B cell (primary cell): Measurements from ENCODE around the gene GNB1. TPM values are rescaled to one million over a fixed set of nuclear protein-coding genes. Genes with fewer than 3 reads are reported as not detected.

Source experiments
- ATAC-seq: fragments of 200-7000 bp; cut with Tn5 transposase; one replicate; pipeline ENCODE4 v1.10.0; 2021; ENCODE audit warnings: low read depth, mild to moderate bottlenecking, moderate number of reproducible peaks, moderate library complexity
- CTCF ChIA-PET: fragments of 350-600 bp; sonication (Branson Sonifier 250); formaldehyde crosslinking; loops from one replicate; lab custom pipeline; 2021; ENCODE audit warnings: antibody characterized with exemption, inconsistent platforms; lab: Charles Lee
- POLR2A ChIA-PET: fragments of 350-600 bp; sonication (Branson Sonifier 250); formaldehyde crosslinking; loops from one replicate; lab custom pipeline; 2021; ENCODE audit warnings: antibody characterized with exemption; lab: Charles Lee
- DNase-seq: peaks from one replicate; pipeline ENCODE4 v3.0.0; 2013
- H2AFZ ChIP-seq: 2 replicates; pipeline ENCODE4 v1.6.1; 2012; ENCODE audit warnings: mild to moderate bottlenecking, low read depth, low read length; ENCODE audit not compliant: insufficient read depth, poor library complexity, severe bottlenecking
- H3K27ac ChIP-seq, 2 donors: 1 replicate in 1 of 2; 2 replicates in 1 of 2; pipeline ENCODE4 v1.5.1; 2012 to 2013; ENCODE audit warnings: low read length in 2 of 2, mild to moderate bottlenecking in 2 of 2, moderate library complexity in 1 of 2
- H3K27me3 ChIP-seq, 4 experiments: fragments of 200-600 bp in 1 of 4; sonication (generic) in 1 of 4; replicated peaks in 1 of 4; 1 replicate in 2 of 4; 2 replicates in 2 of 4; pipeline versions ENCODE4 v1.6.1 to v1.7.0; 2013 to 2016; ENCODE audit warnings: low read length in 3 of 4, mild to moderate bottlenecking in 2 of 4, mixed read lengths in 1 of 4, moderate library complexity in 1 of 4; ENCODE audit not compliant: insufficient read depth in 4 of 4, control insufficient read depth in 3 of 4; ENCODE audit errors: control extremely low read depth in 1 of 4
- H3K36me3 ChIP-seq, 2 experiments: replicated peaks in 1 of 2; 1 replicate in 1 of 2; 2 replicates in 1 of 2; pipeline versions ENCODE4 v1.6.1 to v1.7.1; 2013; ENCODE audit warnings: low read length in 1 of 2; ENCODE audit not compliant: insufficient read depth in 2 of 2, control insufficient read depth in 1 of 2; ENCODE audit errors: control extremely low read depth in 1 of 2, extremely low read depth in 1 of 2
- H3K4me1 ChIP-seq, 2 donors: fragments of 200-600 bp in 1 of 2; sonication (generic) in 1 of 2; 1 replicate in 1 of 2; 2 replicates in 1 of 2; pipeline versions ENCODE4 v1.5.1 to v1.6.1; 2013 to 2017; ENCODE audit warnings: low read length in 2 of 2; ENCODE audit not compliant: control insufficient read depth in 2 of 2, insufficient read depth in 2 of 2
- H3K4me2 ChIP-seq: replicated peaks from 2 replicates; pipeline ENCODE3; 2012; ENCODE audit warnings: mild to moderate bottlenecking, low read depth, low read length; ENCODE audit not compliant: poor library complexity, severe bottlenecking
- H3K4me3 ChIP-seq, 5 experiments: fragments of 200-600 bp in 1 of 5; sonication (generic) in 1 of 5; 1 replicate in 3 of 5; 2 replicates in 2 of 5; pipeline versions ENCODE4 v1.5.1 to v1.7.0; 2011 to 2016; ENCODE audit warnings: low read length in 4 of 5, mild to moderate bottlenecking in 4 of 5, low read depth in 2 of 5, control low read depth in 1 of 5, moderate library complexity in 1 of 5; ENCODE audit not compliant: insufficient read depth in 1 of 5; ENCODE audit errors: control extremely low read depth in 1 of 5, extremely low read depth in 1 of 5
- H3K79me2 ChIP-seq: fragments of 200-600 bp; sonication (generic); one replicate; pipeline ENCODE4 v1.6.0; 2016; ENCODE audit warnings: low read length; ENCODE audit not compliant: control insufficient read depth, insufficient read depth
- H3K9ac ChIP-seq: fragments of 200-600 bp; sonication (generic); 2 replicates; pipeline ENCODE4 v1.6.1; 2017; ENCODE audit warnings: mild to moderate bottlenecking, low read length, moderate library complexity
- H3K9me3 ChIP-seq, 3 donors: one replicate each; pipeline versions ENCODE4 v1.6.1 to v1.7.1; 2013; ENCODE audit warnings: low read length in 2 of 3; ENCODE audit not compliant: control insufficient read depth in 2 of 3, insufficient read depth in 1 of 3; ENCODE audit errors: control extremely low read depth in 1 of 3
- H4K20me1 ChIP-seq: 2 replicates; pipeline ENCODE4 v1.6.0; 2012; ENCODE audit warnings: mild to moderate bottlenecking, low read length; ENCODE audit not compliant: insufficient read depth, control insufficient read depth, poor library complexity, severe bottlenecking
- H3K27ac Mint-ChIP-seq: one replicate; pipeline ENCODE4 v1.8.0; 2021; ENCODE audit warnings: mixed read lengths
- H3K27me3 Mint-ChIP-seq: one replicate; pipeline ENCODE4 v1.8.0; 2021; ENCODE audit warnings: mixed read lengths
- H3K4me1 Mint-ChIP-seq: one replicate; pipeline ENCODE4 v1.8.0; 2021; ENCODE audit warnings: mixed read lengths
- H3K4me3 Mint-ChIP-seq: one replicate; pipeline ENCODE4 v1.8.0; 2021; ENCODE audit warnings: mixed read lengths
- H3K9me3 Mint-ChIP-seq: one replicate; pipeline ENCODE4 v1.8.0; 2022; ENCODE audit warnings: mixed read lengths; ENCODE audit not compliant: insufficient read depth
- EZH2 ChIP-seq: IDR thresholded peaks from 2 replicates; pipeline ENCODE4 v1.6.1; 2012; ENCODE audit warnings: borderline replicate concordance, low read depth, mild to moderate bottlenecking, moderate library complexity, low read length; ENCODE audit not compliant: insufficient read depth, poor library complexity, severe bottlenecking
- WGBS: methylation state at CpG from one replicate; pipeline ENCODE4 v1.1.5; 2013; ENCODE audit warnings: missing lambda C conversion rate; ENCODE audit not compliant: insufficient coverage; 5-methylcytosine and 5-hydroxymethylcytosine counted together
- intact Hi-C: fragments of 100-400 bp; cut with micrococcal nuclease; formaldehyde crosslinking; loops from one replicate; pipeline ENCODE4 v1.10.0; 2022
- polyA plus RNA-seq: library from polyadenylated mRNA; depleted of rRNA; stranded (reverse); fragments of >200 nt; gene quantifications from 2 replicates; pipeline ENCODE4 v1.2.3, GENCODE V29; 2012
- total RNA-seq, 2 donors: library from RNA; stranded (reverse); fragments of 120-200 nt in 1 of 2; gene quantifications; 1 replicate in 1 of 2; 2 replicates in 1 of 2; pipeline versions ENCODE4 v1.2.3 to v1.2.4, GENCODE V29; 2013 to 2022
- TF ChIP-seq, protein P1 (sequence below): fragments of 200-600 bp; IDR thresholded peaks from one replicate; pipeline ENCODE4 v1.8.0; 2022; ENCODE audit warnings: antibody characterized with exemption, mild to moderate bottlenecking

The GNB1 gene
- total and polyA plus RNA-seq, 2 donors (not counting 1 experiment from before 2014, with no cell fraction given), result 249 to 269 TPM

DNA sequence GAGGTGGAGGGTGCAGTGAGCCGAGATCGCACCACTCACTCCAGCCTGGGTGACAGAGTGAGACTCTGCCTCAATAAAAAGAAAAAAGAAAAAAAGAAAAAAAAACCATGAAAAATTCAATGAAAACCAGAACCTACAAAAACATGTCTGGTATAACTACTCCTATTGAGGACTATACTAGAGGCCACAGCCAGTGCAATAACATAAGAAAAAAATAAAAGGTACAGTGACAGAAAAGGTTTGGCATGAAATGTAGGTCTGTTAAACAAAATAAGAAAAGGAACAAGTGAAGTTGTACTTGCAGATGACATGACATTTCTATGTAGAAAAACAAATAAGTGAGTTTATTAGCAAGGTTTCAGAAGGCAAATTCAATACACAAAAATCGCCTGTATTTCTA lies 120.8 kb downstream of the GNB1 start:
- H3K27ac ChIP-seq, result peak overlapping the region in 1 of 2 donors; percentile 34
- no peak overlapping the region for H3K27ac Mint-ChIP-seq
- H3K4me1 ChIP-seq, result peaks cover 7 to 11% of the 10 kb centered on the region in 2 donors
- ATAC-seq (no peak), DNase-seq (no peak)
- no peaks in the 10 kb centered on the region for H3K27me3 Mint-ChIP-seq
- H3K4me3 ChIP-seq, result no peak overlapping the region
- ChIA-PET CTCF (interaction anchor here (1.0 to 1.2 kb wide), 3 partner anchors 26 to 138 kb away, joined by 3 to 6 read pairs (median 5); no protein-coding TSS in a partner anchor), POLR2A (no interaction called here)
- intact Hi-C loops, result no loop called here
- peaks cover 24% of the 10 kb centered on the region for H3K4me1 Mint-ChIP-seq
- H3K9me3 Mint-ChIP-seq, result peaks cover 4% of the 10 kb centered on the region
- H3K9me3 ChIP-seq, result peaks cover 0 to 7% (median 0%) of the 10 kb centered on the region in 3 donors
- no peaks in the 10 kb centered on the region for H3K27me3 ChIP-seq
- H3K9ac ChIP-seq, result no peak overlapping the region
- peaks cover 98% of the 10 kb centered on the region for H3K79me2 ChIP-seq
- no peak overlapping the region for H2AFZ ChIP-seq
- peaks cover 0 to 59% of the 10 kb centered on the region in 2 experiments for H3K36me3 ChIP-seq
- TF ChIP-seq EZH2, result no peak
- TF ChIP-seq, protein P1, sequence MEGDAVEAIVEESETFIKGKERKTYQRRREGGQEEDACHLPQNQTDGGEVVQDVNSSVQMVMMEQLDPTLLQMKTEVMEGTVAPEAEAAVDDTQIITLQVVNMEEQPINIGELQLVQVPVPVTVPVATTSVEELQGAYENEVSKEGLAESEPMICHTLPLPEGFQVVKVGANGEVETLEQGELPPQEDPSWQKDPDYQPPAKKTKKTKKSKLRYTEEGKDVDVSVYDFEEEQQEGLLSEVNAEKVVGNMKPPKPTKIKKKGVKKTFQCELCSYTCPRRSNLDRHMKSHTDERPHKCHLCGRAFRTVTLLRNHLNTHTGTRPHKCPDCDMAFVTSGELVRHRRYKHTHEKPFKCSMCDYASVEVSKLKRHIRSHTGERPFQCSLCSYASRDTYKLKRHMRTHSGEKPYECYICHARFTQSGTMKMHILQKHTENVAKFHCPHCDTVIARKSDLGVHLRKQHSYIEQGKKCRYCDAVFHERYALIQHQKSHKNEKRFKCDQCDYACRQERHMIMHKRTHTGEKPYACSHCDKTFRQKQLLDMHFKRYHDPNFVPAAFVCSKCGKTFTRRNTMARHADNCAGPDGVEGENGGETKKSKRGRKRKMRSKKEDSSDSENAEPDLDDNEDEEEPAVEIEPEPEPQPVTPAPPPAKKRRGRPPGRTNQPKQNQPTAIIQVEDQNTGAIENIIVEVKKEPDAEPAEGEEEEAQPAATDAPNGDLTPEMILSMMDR, result no peak
- no CpG with 5 or more reads among the region's 3 CpGs for WGBS
- peaks cover 57% of the 10 kb centered on the region for H4K20me1 ChIP-seq
- no peak overlapping the region for H3K4me2 ChIP-seq
- H3K4me3 Mint-ChIP-seq, result no peak overlapping the region

DNA sequence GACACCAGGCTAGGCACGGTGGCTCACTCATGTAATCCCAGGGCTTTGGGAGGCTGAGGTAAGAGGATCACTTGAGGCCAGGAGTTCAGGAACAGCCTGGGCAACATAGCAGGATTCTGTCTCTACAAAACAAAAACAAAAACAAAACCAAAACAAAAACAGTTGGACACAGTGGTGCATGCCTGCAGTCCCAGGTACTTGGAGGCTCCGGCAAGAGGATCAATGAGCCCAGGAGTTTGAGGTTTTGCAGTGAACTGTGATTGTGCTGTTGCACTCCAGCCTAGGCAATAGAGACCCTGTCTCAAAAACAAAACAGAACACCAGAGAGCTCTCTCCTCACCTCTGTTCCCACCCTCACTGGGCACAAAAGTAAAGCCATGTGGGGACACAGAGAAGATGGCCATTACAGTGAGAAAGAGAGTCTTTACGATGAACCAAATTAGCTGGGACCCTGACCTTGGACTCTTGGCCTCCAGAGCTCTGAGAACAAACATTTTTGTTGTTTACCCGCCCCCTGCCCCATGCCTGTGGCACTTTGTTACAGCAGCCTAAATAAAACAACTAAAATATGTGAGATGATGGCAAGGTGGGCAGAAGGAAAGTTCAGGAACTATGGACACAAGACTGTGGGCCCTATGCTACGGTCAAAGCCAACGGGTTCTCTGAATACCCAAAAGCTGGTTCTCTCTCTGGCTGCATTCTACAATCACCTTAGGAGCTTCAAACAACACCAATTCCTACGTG lies 122.5 kb downstream of the GNB1 start:
- ATAC-seq, result no peak
- Mint-ChIP-seq H3K27me3 (no peaks in the 10 kb centered on the region), H3K4me1 (peaks cover 17% of the 10 kb centered on the region), H3K4me3 (no peak overlapping the region), H3K9me3 (peaks cover 4% of the 10 kb centered on the region), H3K27ac (peak overlapping the region; percentile 10)
- Histone ChIP-seq H4K20me1 (peaks cover 69% of the 10 kb centered on the region), H3K9ac (no peak overlapping the region), H2AFZ (no peak overlapping the region), H3K4me2 (no peak overlapping the region), H3K4me1 (no peaks in the 10 kb centered on the region), H3K27me3 (no peaks in the 10 kb centered on the region), H3K27ac (peak overlapping the region in 1 of 2 donors; percentile 3), H3K4me3 (no peak overlapping the region), H3K79me2 (peaks cover 99% of the 10 kb centered on the region), H3K9me3 (peaks cover 0 to 7% (median 0%) of the 10 kb centered on the region in 3 donors), H3K36me3 (peaks cover 0 to 70% of the 10 kb centered on the region in 2 experiments)
- ChIA-PET CTCF (interaction anchor here (0.8 to 1.4 kb wide), 3 partner anchors 12 to 140 kb away, joined by 3 to 6 read pairs (median 5); no protein-coding TSS in a partner anchor), POLR2A (no interaction called here)
- TF ChIP-seq, protein P1, result no peak
- TF ChIP-seq EZH2, result no peak
- intact Hi-C loops, result no loop called here
- DNase-seq, result no peak
- 89% methylated on average over 3 of the region's 7 CpGs for WGBS
